Measurements from ENCODE around the gene TUBB2A.
"Not testable (repeated sequence)": the region's sequence is repeated elsewhere in the genome, so short reads cannot be mapped to it uniquely, and the experiment has no call there.

DNA sequence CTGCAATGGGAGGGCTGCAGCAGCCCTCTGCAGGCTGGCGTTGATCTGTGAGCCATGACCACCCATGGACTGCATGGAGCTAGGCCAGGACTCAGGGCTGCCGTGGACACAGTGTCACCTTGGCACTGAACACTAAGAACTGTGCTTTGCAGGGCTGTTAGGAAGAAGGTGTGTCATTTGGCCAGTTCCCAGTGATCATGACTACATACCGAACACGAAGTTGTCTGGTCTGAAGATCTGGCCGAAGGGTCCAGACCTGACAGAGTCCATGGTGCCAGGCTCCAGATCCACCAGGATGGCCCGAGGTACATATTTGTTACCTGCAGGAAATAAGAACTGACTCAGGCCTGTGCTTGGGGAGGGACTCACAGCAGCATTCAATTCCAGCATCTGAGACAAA lies 1.9 kb downstream of the TUBB2A start:
- TF ChIP-seq, protein P1, sequence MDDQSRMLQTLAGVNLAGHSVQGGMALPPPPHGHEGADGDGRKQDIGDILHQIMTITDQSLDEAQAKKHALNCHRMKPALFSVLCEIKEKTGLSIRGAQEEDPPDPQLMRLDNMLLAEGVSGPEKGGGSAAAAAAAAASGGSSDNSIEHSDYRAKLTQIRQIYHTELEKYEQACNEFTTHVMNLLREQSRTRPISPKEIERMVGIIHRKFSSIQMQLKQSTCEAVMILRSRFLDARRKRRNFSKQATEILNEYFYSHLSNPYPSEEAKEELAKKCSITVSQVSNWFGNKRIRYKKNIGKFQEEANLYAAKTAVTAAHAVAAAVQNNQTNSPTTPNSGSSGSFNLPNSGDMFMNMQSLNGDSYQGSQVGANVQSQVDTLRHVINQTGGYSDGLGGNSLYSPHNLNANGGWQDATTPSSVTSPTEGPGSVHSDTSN (CRISPR knock-in tag; IDR thresholded peaks at IDR 0.05; ENCODE audit: borderline replicate concordance): not testable (repeated sequence)
- TF ChIP-seq POLR2A (IDR thresholded peaks at IDR 0.05; ENCODE audit: insufficient read depth in 1 of 2, low read depth in 2 of 2, low read length in 2 of 2); YEATS2 (CRISPR knock-in tag; IDR thresholded peaks at IDR 0.05; ENCODE audit: borderline replicate concordance); RAD51 (IDR thresholded peaks at IDR 0.05; ENCODE audit: borderline replicate concordance); CHD4 (IDR thresholded peaks at IDR 0.05; ENCODE audit: borderline replicate concordance, low read length); BRCA1 (CRISPR knock-in tag; IDR thresholded peaks at IDR 0.05); BHLHE40 (IDR thresholded peaks at IDR 0.05; ENCODE audit: low read length); ETV5 (CRISPR knock-in tag; IDR thresholded peaks at IDR 0.05; ENCODE audit: borderline replicate concordance); RARG (CRISPR knock-in tag; IDR thresholded peaks at IDR 0.05; ENCODE audit: low read depth); ZNF510 (CRISPR knock-in tag; IDR thresholded peaks at IDR 0.05; ENCODE audit: low read depth): not testable (repeated sequence)
- TF ChIP-seq, protein P2, sequence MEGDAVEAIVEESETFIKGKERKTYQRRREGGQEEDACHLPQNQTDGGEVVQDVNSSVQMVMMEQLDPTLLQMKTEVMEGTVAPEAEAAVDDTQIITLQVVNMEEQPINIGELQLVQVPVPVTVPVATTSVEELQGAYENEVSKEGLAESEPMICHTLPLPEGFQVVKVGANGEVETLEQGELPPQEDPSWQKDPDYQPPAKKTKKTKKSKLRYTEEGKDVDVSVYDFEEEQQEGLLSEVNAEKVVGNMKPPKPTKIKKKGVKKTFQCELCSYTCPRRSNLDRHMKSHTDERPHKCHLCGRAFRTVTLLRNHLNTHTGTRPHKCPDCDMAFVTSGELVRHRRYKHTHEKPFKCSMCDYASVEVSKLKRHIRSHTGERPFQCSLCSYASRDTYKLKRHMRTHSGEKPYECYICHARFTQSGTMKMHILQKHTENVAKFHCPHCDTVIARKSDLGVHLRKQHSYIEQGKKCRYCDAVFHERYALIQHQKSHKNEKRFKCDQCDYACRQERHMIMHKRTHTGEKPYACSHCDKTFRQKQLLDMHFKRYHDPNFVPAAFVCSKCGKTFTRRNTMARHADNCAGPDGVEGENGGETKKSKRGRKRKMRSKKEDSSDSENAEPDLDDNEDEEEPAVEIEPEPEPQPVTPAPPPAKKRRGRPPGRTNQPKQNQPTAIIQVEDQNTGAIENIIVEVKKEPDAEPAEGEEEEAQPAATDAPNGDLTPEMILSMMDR (CRISPR knock-in tag; IDR thresholded peaks at IDR 0.05): not testable (repeated sequence)
- TF ChIP-seq, protein P3, sequence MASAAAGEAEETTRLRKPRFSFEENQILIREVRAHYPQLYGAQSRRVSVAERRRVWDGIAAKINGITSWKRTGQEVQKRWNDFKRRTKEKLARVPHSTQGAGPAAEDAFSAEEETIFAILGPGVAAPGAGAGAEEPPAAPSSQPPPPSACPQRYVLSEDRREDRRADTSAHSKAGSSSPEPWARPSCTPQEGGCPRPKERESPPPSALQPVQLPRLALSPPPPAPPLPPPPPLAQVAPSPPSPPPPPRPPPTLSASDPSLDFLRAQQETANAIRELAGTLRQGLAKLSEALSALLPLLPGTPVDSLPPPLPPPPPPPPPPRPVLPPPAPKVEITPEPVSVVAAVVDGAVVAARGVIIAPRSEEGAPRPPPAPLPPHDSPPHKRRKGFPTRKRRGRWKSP (CRISPR knock-in tag; IDR thresholded peaks at IDR 0.05): not testable (repeated sequence)
- TF ChIP-seq, protein P4, sequence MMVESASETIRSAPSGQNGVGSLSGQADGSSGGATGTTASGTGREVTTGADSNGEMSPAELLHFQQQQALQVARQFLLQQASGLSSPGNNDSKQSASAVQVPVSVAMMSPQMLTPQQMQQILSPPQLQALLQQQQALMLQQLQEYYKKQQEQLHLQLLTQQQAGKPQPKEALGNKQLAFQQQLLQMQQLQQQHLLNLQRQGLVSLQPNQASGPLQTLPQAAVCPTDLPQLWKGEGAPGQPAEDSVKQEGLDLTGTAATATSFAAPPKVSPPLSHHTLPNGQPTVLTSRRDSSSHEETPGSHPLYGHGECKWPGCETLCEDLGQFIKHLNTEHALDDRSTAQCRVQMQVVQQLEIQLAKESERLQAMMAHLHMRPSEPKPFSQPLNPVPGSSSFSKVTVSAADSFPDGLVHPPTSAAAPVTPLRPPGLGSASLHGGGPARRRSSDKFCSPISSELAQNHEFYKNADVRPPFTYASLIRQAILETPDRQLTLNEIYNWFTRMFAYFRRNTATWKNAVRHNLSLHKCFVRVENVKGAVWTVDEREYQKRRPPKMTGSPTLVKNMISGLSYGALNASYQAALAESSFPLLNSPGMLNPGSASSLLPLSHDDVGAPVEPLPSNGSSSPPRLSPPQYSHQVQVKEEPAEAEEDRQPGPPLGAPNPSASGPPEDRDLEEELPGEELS (CRISPR knock-in tag; IDR thresholded peaks at IDR 0.05): not testable (repeated sequence)

Measured in HepG2 (cell line).